Endometrium (tissue), 2 donors: ENCODE results near the gene PNMA6A.
"Not testable (repeated sequence)": the region's sequence is repeated elsewhere in the genome, so short reads cannot be mapped to it uniquely, and the experiment has no call there.

Experiments
- FAIRE-seq: peaks from 2 replicates; lab custom pipeline; 2012; peaks lifted over from hg19 to GRCh38; lab: Jason Lieb, UNC
- donor health status: control.
- donor health status: control.

Gene PNMA6A

GRCh38 chrX:153075366-153075765 lies 3.1 kb downstream of the PNMA6A start:
- FAIRE-seq, result no peak

DNA sequence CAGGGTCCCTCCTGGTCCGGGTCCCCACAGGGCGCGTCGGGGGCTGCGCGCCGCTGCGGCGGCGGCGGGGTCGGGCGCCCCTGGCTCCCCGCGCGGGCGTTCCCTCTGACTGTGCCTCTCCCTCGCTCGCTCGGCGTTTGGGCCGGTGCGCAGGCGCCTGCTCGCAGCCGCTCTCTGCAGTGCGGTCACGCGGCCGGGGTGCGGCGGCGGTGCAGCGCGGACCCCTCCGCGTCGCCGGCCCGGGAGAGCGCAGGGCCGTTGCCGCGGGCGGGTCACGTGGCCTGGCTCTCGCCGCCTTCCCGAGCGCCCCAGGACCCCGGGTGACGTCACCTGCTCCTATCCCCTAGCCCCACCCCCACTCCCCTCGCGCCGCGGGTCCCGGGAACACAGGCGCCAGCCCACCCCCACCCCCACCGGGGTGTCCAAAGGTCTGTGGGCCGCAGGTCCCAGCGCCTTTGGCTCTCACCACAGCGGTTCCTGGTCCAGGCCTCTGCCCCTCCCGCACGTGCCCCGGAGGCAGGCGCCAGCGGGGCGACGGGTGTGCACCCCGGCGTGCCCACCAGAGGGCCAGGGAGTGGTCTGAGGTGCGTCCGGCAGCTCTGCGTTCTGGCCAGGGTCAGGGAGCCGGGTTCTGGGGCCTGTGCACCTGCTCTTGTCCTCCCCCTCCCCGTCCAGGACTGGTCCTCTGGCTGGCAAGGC lies 5.3 kb downstream of the PNMA6A start:
- not testable (repeated sequence) for FAIRE-seq

- not testable (repeated sequence) for FAIRE-seq
These were observed 11.1 kb downstream of the PNMA6A start for GRCh38 chrX:153083238-153083923.

GRCh38 chrX:153102418-153102817 lies 30.2 kb downstream of the PNMA6A start:
- no peak for FAIRE-seq

DNA sequence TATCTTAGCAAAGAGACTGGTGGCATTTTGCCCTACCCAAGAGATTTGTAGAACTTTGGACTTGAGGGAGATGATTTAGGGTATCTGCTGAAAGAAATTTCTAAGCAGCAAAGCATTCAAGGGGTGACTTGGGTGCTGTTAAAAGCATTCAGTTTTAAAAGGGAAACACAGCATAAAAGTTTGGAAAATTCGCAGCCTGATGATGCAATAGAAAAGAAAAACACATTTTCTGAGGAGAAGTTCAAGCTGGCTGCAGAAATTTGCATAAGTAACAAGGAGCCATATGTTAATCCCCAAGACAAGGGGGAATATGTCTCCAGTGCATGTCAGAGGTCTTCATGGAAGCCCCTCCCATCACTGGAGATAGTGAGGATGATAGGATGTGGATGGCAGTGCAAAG lies 32.7 kb downstream of the PNMA6A start:
- FAIRE-seq, result not testable (repeated sequence)

DNA sequence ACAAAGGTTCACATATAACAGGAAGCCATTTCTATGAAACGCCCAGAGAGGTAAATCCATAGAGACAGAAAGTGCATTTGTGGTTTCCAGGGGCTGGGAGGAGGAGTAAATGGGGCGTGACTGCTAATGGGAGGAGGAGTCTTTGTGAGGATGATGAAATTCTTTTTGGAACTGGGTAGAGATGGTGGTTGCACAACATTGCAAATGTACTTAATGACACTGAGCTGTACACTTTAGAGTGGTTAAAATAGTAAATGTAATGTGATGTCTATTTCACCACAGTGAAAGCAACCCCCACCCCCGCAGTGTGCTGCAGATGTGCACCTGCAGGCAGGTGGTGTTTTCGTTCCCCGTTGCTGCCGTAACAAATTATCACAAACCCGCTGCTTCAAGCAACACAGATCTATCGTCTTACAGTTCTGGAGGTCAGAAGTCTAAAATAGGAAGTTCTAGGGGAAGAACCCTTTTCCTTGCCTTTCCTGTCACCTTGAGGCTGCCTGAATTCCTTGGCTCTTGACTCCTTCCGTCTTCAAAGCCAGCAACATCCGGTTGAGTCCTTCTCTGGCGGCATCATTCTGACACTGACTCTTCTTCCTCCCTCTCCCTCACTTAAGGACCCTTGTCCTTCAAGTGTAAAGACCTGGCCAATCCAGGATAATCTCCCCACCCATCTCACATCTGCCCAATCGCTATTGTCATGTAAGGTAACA lies 34.0 kb downstream of the PNMA6A start:
- FAIRE-seq, result not testable (repeated sequence)

- FAIRE-seq, result not testable (repeated sequence)
These were observed 38.5 kb downstream of the PNMA6A start for GRCh38 chrX:153110735-153111134.

DNA sequence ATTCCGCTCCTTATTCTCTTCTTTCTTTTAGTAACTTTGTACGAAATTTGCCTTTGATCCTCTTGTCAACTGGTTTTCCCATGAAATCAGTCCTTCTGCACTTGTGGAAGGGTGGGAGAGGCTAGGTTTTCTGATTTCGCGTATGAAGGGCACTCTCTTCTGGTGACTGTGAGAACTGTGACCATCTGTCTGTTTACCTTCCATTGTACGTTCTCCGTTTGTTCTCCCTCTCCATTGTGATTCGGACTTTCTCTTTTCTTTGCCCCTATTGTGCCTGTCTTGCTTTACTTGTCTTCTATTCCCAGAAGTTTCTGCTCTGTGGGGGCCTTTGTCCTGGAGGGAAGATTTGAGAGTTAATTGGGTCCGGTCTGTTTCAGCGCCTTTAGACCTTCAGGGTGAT lies 41.6 kb downstream of the PNMA6A start:
- FAIRE-seq, result not testable (repeated sequence)

DNA sequence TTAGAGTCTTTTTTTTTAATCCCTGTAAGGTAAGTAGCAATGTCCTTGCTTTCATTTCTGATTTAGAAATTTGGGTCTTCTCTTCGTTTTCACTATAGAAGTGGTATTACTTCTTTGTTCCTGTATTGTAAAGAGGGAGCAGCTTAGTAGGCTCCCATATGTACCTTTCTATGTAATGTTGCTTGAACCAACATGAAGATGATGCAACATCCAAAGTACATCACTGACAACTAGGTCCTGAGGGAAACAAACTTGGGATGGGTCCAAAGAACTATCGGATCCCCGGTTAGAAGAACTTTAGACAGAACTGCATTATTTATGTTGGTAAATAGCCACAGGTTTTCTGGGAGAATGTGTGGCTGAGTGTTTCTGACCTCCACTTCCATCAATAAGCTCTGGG lies 45.5 kb downstream of the PNMA6A start:
- FAIRE-seq, result not testable (repeated sequence)

DNA sequence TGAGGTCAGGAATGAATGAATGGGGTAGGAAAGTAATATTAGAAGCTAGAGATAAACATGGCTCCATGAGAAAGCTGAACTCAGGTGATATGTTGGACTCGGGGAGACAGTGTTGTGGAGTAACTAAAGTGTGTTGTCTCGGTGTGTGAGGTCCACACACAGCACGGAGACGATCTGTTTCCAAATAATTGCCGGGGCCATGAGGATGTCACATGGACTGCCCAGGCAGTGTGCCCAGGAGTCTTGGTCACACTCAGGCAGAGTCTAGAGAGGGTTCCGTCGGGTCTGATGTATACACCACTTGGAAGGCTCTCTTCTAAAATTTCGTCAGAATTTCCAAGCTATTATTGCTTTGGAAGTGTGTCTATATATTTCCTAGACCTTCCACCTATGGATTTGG lies 48.0 kb downstream of the PNMA6A start:
- not testable (repeated sequence) for FAIRE-seq

DNA sequence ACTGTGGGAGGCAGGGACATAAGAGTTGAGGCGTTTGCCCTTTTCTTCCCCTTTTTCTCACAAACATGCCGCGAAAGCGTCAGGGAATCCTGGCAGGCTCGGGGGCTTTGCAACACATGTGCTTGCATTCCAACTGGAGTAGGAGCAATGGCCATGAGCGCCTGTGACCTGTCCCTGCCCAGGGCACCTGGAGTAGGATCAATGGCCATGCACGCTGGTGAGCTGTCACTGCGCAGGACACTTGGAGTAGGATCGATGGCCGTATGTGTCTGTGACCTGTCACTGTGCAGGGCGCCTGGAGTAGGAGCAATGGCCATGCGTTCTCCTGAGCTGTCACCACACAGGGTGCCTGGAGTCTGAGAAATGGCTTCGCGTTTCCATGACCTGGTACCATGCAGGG lies 51.2 kb downstream of the PNMA6A start:
- FAIRE-seq, result not testable (repeated sequence)
